SK-N-SH (cell line): ENCODE results near the gene LAPTM5. TPM values are rescaled to one million over a fixed set of nuclear protein-coding genes. Genes with fewer than 3 reads are reported as not detected.

ENCODE experiments used
- CTCF ChIA-PET: fragments of 300-600, 350-600 bp; formaldehyde crosslinking; extraction: SDS; loops from one replicate; lab custom pipeline; 2021; lab: Yijun Ruan, JAX
- POLR2A ChIA-PET: fragments of 350-600 bp; sonication (Branson Sonifier 250); formaldehyde crosslinking; extraction: SDS; loops from one replicate; lab custom pipeline; 2020; ENCODE audit warnings: antibody characterized with exemption, inconsistent platforms; lab: Yijun Ruan, JAX
- DNase-seq: peaks from one replicate; pipeline ENCODE4 v3.0.0; 2012
- H2AFZ ChIP-seq: fragments of 200-600 bp; sonication (generic); 2 replicates; pipeline ENCODE4 v1.8.1; 2016; ENCODE audit warnings: antibody characterized with exemption, mild to moderate bottlenecking, low read depth
- H3F3A ChIP-seq: fragments of 200-600 bp; sonication (generic); replicated peaks from 2 replicates; pipeline ENCODE3; 2016; ENCODE audit warnings: antibody characterized with exemption, mild to moderate bottlenecking; ENCODE audit not compliant: insufficient read depth
- H3K27ac ChIP-seq, 2 experiments: fragments of 200-500 bp in 1 of 2; fragments of 200-600 bp in 1 of 2; sonication (Bioruptor generic) in 1 of 2; sonication (generic), shearing (Covaris generic) in 1 of 2; 2 replicates each; pipeline versions ENCODE4 v1.5.1 to v1.6.1; 2014 to 2016; ENCODE audit warnings: low read depth in 2 of 2, inconsistent platforms in 1 of 2, low read length in 1 of 2, mild to moderate bottlenecking in 1 of 2, mixed read lengths in 1 of 2
- H3K27me3 ChIP-seq: fragments of 200-600 bp; sonication (generic), shearing (Covaris generic); 2 replicates; pipeline ENCODE4 v1.6.1; 2016; ENCODE audit warnings: mixed run types; ENCODE audit not compliant: insufficient read depth
- H3K36me3 ChIP-seq, 2 experiments: fragments of 200-500 bp in 1 of 2; fragments of 200-600 bp in 1 of 2; sonication (Bioruptor generic) in 1 of 2; sonication (generic) in 1 of 2; replicated peaks in 1 of 2; 2 replicates each; pipeline versions ENCODE3 to v1.5.1; 2014 to 2016; ENCODE audit warnings: low read length in 1 of 2, mild to moderate bottlenecking in 1 of 2; ENCODE audit not compliant: insufficient read depth in 2 of 2, control insufficient read depth in 1 of 2
- H3K4me1 ChIP-seq, 2 experiments: fragments of 200-500 bp in 1 of 2; fragments of 200-600 bp in 1 of 2; sonication (Bioruptor generic) in 1 of 2; sonication (generic), shearing (Covaris generic) in 1 of 2; 2 replicates each; pipeline versions ENCODE4 v1.5.1 to v1.6.1; 2014 to 2016; ENCODE audit warnings: low read depth in 1 of 2, low read length in 1 of 2, mixed run types in 1 of 2; ENCODE audit not compliant: insufficient read depth in 2 of 2, control insufficient read depth in 1 of 2
- H3K4me2 ChIP-seq: fragments of 200-600 bp; sonication (generic), shearing (Covaris generic); 2 replicates; pipeline ENCODE4 v1.6.1; 2017; ENCODE audit warnings: mixed run types
- H3K4me3 ChIP-seq, 2 experiments: fragments of 200-500 bp in 1 of 2; fragments of 200-600 bp in 1 of 2; sonication (Bioruptor generic) in 1 of 2; sonication (generic), shearing (Covaris generic) in 1 of 2; 2 replicates each; pipeline versions ENCODE4 v1.5.1 to v1.8.1; 2014 to 2016; ENCODE audit warnings: low read depth in 2 of 2, inconsistent platforms in 1 of 2, low read length in 1 of 2, mild to moderate bottlenecking in 1 of 2, mixed read lengths in 1 of 2, moderate library complexity in 1 of 2
- H3K79me2 ChIP-seq: fragments of 200-600 bp; sonication (generic); 2 replicates; pipeline ENCODE4 v1.8.1; 2017; ENCODE audit warnings: mild to moderate bottlenecking; ENCODE audit not compliant: insufficient read depth
- H3K9ac ChIP-seq: fragments of 200-600 bp; sonication (generic); 2 replicates; pipeline ENCODE4 v1.6.1; 2017; ENCODE audit warnings: mixed run types
- H3K9me2 ChIP-seq: fragments of 200-600 bp; sonication (generic); 2 replicates; pipeline ENCODE4 v1.6.1; 2017; ENCODE audit warnings: mixed run types
- H3K9me3 ChIP-seq: fragments of 200-600 bp; sonication (generic); 2 replicates; pipeline ENCODE4 v1.6.1; 2017; ENCODE audit warnings: mixed run types, mild to moderate bottlenecking, moderate library complexity
- H4K20me1 ChIP-seq: fragments of 200-600 bp; sonication (generic); 2 replicates; pipeline ENCODE4 v1.6.1; 2017; ENCODE audit warnings: mild to moderate bottlenecking, mixed run types; ENCODE audit not compliant: insufficient read depth
- EP300 ChIP-seq, 2 experiments: IDR thresholded peaks; 2 replicates each; pipeline versions ENCODE4 v1.4.0 to v1.6.1; 2012; ENCODE audit warnings: borderline replicate concordance in 1 of 2, low read depth in 1 of 2, low read length in 1 of 2
- EZH2phosphoT487 ChIP-seq: fragments of 200-600 bp; sonication (generic); IDR thresholded peaks from 2 replicates; pipeline ENCODE4 v1.6.1; 2017; ENCODE audit warnings: low read depth, mixed run types, mild to moderate bottlenecking, antibody characterized with exemption, moderate library complexity, borderline replicate concordance
- GABPA ChIP-seq: IDR thresholded peaks from 2 replicates; pipeline ENCODE4 v1.4.0; 2012; ENCODE audit warnings: low read depth, mild to moderate bottlenecking
- MEF2A ChIP-seq: IDR thresholded peaks from 2 replicates; pipeline ENCODE4 v1.4.0; 2012; ENCODE audit warnings: low read depth, borderline replicate concordance
- NFIC ChIP-seq: IDR thresholded peaks from 2 replicates; pipeline ENCODE4 v1.4.0; 2012; ENCODE audit warnings: borderline replicate concordance
- PBX3 ChIP-seq: IDR thresholded peaks from 2 replicates; pipeline ENCODE4; 2012
- RAD21 ChIP-seq: IDR thresholded peaks from 2 replicates; pipeline ENCODE4 v1.6.1; 2012; ENCODE audit warnings: mild to moderate bottlenecking, low read length
- RCOR1 ChIP-seq: fragments of 150-350 bp; IDR thresholded peaks from 2 replicates; pipeline ENCODE4 v1.6.1; 2017; ENCODE audit warnings: antibody characterized with exemption, low read length
- RXRA ChIP-seq: IDR thresholded peaks from 2 replicates; pipeline ENCODE4 v1.4.0; 2012; ENCODE audit warnings: low read depth, mild to moderate bottlenecking, borderline replicate concordance
- TAF1 ChIP-seq: IDR thresholded peaks from 2 replicates; pipeline ENCODE4 v1.6.1; 2012; ENCODE audit warnings: low read depth, mild to moderate bottlenecking, low read length, moderate library complexity, borderline replicate concordance
- ZBTB33 ChIP-seq: IDR thresholded peaks from 2 replicates; pipeline ENCODE4 v1.4.0; 2012; ENCODE audit warnings: low read depth, borderline replicate concordance
- WGBS: methylation state at CpG from one replicate; pipeline ENCODE4 v1.1.6; 2017; ENCODE audit warnings: low lambda C conversion rate; 5-methylcytosine and 5-hydroxymethylcytosine counted together
- polyA plus RNA-seq, 3 experiments: library from polyadenylated mRNA; depleted of rRNA; stranded (reverse); fragments of >200 nt; gene quantifications; 2 replicates each; pipeline ENCODE4 v1.2.3, GENCODE V29; 2012

LAPTM5 gene
- polyA plus RNA-seq, 1 of the 3 experiments (the other 2 are of a cell fraction) = 1.1 TPM

GRCh38 chr1:30710407-30710806, 47.2 kb downstream of the LAPTM5 start:
- no peak for TF ChIP-seq NFIC
- no peak for TF ChIP-seq GABPA
- no peak for TF ChIP-seq ZBTB33
- TF ChIP-seq, all 33 proteins: peak for 0
- H3K4me2 ChIP-seq = no peak overlapping the region
- no peaks in the 10 kb centered on the region; the same call in 1 of the 2 replicates for H3K27me3 ChIP-seq
- H2AFZ ChIP-seq = no peak overlapping the region
- no peak overlapping the region for H3K4me3 ChIP-seq
- H3K9me3 ChIP-seq = no peaks in the 10 kb centered on the region
- WGBS = 51% methylated on average over 2 of the region's 2 CpGs
- no peaks in the 10 kb centered on the region for H3K9me2 ChIP-seq
- peaks cover 0 to 16% of the 10 kb centered on the region in 2 experiments; a peak in 2 of 4 replicates for H3K4me1 ChIP-seq
- no peaks in the 10 kb centered on the region for H3K79me2 ChIP-seq
- no peak for DNase-seq
- H3K27ac ChIP-seq = no peak overlapping the region
- no peaks in the 10 kb centered on the region for H3K36me3 ChIP-seq
- ChIA-PET CTCF (no interaction called here), POLR2A (no interaction called here)
- H3F3A ChIP-seq = no peaks in the 10 kb centered on the region
- H3K9ac ChIP-seq = no peak overlapping the region
- H4K20me1 ChIP-seq = no peaks in the 10 kb centered on the region

- TF ChIP-seq TAF1 (no peak), PBX3 (no peak), RXRA (no peak), RAD21 (no peak), MEF2A (no peak), ZBTB33 (no peak), EZH2phosphoT487 (no peak), GABPA (no peak), EP300 (IDR thresholded peaks at IDR 0.05; ENCODE audit: borderline replicate concordance in 1 of 2, low read depth in 1 of 2, low read length in 1 of 2) (no peak), RCOR1 (no peak)
- no peak overlapping the region for H2AFZ ChIP-seq
- 45% methylated on average over 8 of the region's 8 CpGs for WGBS
- DNase-seq = no peak
- H3K27me3 ChIP-seq = no peaks in the 10 kb centered on the region; the same call in 1 of the 2 replicates
- H3F3A ChIP-seq = no peaks in the 10 kb centered on the region
- H4K20me1 ChIP-seq = no peaks in the 10 kb centered on the region
- H3K79me2 ChIP-seq = no peaks in the 10 kb centered on the region
- no peak overlapping the region; a peak in 1 of 4 replicates for H3K4me3 ChIP-seq
- no peak overlapping the region for H3K9ac ChIP-seq
- H3K9me3 ChIP-seq = no peaks in the 10 kb centered on the region
- H3K9me2 ChIP-seq = no peaks in the 10 kb centered on the region
- no peaks in the 10 kb centered on the region for H3K36me3 ChIP-seq
- no peak overlapping the region for H3K4me2 ChIP-seq
- ChIA-PET POLR2A (no interaction called here), CTCF (interaction anchor here (0.6 to 3.6 kb wide), 43 partner anchors 10 to 1674 kb away, joined by 3 to 26 read pairs (median 4); partner anchors contain the start of gene PTPRU)
- no peak overlapping the region for H3K27ac ChIP-seq
- H3K4me1 ChIP-seq = peaks cover 0 to 16% of the 10 kb centered on the region in 2 experiments; a peak in 2 of 4 replicates
These were observed 49.2 kb downstream of the LAPTM5 start for GRCh38 chr1:30708361-30708728.
